Endometrial microvascular endothelial cells (primary cell): ENCODE measurements around the gene CA5A. TPM values are rescaled to one million over a fixed set of nuclear protein-coding genes. Genes with fewer than 3 reads are reported as not detected.

ENCODE experiments used
- in situ Hi-C: cut with HindIII; loops from 2 replicates; pipeline ENCODE4 v1.10.0; 2017; ENCODE audit warnings: low sequenced_read_pairs, low pct_unique_long_range_greater_than_20kb; ENCODE audit errors: inconsistent ontology term
- total RNA-seq: library from RNA; depleted of rRNA; stranded (reverse); fragments of >200 nt; gene quantifications from one replicate; pipeline ENCODE4 v1.2.3, GENCODE V29; 2015; ENCODE audit errors: inconsistent ontology term

CA5A gene
- total RNA-seq, 1 donor from 2014 or later: not detected

GRCh38 chr16:87845807-87846619, 90.3 kb downstream of the CA5A start:
- in situ Hi-C loops: no loop called here

DNA sequence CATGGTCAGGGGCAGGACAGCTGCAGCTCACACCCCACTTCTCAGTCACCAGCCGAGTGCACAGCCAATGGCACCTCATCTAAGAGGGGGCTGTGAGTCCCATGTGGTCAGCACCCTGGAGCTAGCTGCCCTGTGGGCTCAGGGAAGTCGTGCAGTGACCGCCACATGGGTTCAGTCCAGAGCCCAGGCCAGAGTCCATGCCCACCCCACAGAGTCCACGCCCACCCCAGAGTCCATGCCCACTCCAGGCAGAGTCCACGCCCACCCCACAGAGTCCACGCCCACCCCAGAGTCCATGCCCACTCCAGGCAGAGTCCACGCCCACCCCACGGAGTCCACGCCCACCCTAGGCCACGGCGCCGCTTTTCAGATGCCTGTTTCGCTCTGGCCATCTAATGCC, 91.1 kb downstream of the CA5A start:
- in situ Hi-C loops: no loop called here

GRCh38 chr16:87844809-87845208, 91.5 kb downstream of the CA5A start:
- in situ Hi-C loops: no loop called here

- in situ Hi-C loops: no loop called here
Observed at GRCh38 chr16:87844120-87844733, 92.1 kb downstream of the CA5A start.

DNA sequence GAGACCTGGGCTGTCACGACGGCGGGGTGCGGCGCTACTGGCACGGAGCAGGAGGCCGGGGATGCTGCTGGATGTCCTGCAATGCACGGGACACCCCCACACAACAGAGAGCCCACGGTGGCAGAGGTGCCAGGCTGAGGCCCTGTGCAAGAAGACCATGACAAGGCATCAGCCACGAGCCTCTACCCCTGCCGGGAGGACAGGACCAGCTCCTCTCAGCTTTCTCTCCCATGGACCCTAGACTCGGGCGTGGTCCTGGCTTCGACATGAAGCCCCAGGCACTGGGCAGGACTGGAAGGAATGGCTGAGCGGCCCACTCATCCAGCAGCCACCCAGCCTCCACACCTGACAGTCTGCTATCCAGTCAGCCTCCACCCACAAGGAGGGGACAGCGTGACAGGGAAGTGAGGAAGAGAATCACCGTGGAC, 92.6 kb downstream of the CA5A start:
- in situ Hi-C loops: no loop called here

DNA sequence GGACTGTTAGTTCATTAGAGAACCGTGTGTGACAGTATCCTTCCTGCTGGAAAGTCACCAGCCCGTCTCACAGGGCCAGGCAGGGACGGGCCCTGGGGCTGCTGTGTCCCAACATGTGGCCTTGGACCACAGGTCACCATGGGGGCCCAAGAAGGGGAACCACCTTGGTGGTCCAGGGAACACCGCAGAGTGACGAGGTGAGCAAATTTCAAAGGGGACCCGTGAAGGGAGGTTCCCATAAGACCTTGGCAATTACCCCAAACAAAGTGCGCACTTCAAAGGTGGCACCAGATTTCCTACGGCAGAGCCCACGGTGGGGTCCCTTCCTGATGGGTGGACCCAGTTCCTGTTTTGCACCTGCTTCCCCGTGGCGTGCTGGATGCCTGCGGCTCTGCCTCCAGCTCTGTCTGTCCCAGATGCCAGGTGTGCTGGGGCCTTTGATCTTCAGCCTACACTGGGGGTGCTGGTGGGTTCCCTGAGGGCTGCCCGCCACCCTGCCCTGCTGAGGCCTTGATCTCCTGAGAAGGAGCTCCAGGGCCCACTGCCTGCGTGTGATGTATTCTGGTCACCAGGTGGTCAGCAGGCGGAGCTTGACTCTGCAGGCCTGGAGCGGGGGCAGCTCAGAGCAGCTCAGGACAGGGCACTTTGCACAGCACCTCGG, 94.0 kb downstream of the CA5A start:
- in situ Hi-C loops: no loop called here

GRCh38 chr16:87841340-87842208, 94.8 kb downstream of the CA5A start:
- in situ Hi-C loops: no loop called here

GRCh38 chr16:87840271-87840978, 95.9 kb downstream of the CA5A start:
- in situ Hi-C loops: no loop called here

GRCh38 chr16:87839542-87840270, 96.6 kb downstream of the CA5A start:
- in situ Hi-C loops: no loop called here

DNA sequence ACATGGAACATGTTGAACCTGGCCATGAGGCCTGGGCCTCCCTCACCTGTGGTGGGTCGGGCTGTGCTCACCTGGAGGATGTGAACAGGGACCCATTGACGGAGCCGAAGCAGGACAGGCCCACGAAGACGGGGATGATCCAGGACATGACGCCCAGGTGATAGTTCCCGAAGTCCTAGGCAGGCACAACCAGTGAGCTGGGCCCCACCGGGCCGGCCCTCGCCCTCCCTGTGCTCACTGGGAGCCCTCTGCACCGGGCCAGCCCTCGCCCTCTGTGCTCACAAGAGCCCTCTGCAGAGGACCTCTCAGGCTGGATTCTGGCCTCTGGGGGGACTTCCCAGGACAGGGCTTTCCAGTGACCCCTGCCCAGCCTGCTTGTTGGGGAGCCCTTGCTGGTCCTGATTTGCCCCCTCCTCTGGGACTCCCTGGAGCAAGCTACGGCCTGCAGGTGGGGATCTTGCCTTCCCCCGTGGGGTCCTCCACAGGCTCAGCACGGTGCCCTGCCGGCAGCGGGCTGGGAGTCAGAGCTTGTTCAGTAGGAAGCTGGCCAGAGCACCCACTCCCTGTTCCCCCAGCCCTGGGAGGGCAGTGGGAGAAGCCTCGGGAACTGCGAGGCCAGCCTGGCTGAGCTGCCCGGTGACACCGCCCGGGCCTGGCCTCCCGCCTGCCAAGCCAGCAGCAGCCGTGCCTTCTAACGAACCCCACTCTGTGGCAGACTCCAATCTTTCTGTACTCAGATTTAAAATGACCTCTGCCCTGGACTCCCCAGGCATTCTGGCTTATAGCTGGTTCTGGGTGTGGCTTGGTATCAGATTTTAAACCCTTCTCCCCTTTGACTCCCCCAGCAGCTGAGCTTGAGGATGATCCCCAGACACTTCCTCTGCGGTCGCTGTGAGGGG, 97.4 kb downstream of the CA5A start:
- in situ Hi-C loops: no loop called here

Other genes starting within 250 kb of the CA5A start
- 36.1 TPM for gene KLHDC4, start 170.5 kb downstream of the CA5A start, total RNA-seq
- gene SLC7A5, start 67.0 kb downstream of the CA5A start, total RNA-seq: 34.8 TPM
- 18.8 TPM for gene BANP, start 14.9 kb upstream of the CA5A start, total RNA-seq